NCI-H526 treated with DMSO at 0.1 percent for 48 hours (cell line): ENCODE measurements around the gene ANKRD2.

Experiments used
- DNase-seq: peaks from one replicate; lab custom pipeline; 2025; lab: John Stamatoyannopoulos, UW

ANKRD2 gene

DNA sequence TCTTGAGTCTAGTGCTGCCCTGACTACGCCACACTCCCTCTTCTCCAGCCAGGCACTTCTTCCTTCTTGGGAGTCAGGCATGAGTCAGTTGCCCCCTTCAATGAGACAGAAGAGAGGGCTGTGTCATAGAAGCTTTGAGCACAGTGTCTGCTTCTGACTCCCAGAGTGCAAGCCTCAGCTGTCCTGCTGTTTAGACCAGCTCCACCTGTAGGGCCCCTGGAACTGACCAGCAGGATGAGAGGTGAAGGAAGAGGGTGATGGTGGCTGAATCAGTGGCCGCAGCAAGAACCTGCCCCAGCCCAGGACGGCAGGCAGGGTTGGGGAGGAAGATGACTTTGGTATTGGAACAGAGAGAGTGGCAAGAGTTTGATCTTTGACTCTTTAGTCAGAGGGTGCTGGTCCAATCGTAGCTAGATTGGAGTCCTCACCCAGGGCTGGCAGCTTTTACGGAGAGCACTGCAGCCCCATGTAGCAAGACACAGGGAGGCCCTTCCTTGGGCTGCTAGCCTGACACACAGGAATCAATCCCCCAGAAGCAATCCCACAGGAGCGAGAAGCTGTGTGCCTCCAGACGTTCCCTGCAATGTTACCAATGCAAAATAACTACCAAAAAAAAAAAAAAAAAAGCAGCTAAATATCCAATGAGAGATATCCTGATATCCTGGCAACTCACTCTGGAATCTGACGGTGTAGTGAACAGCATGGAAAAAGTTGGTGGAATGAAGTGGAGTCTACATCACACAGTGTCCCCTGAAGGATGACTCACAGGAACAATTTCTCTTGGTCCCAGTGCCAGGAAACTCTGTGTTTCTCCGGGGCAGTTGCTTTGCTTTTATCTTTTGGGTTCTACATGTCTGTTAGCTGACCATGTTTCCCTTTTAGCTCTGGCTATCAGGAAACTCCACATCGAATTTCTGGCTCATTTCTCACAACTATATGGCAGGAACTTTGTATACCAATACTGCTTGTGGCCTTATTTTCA, 23.8 kb downstream of the ANKRD2 start:
- DNase-seq = no peak

DNA sequence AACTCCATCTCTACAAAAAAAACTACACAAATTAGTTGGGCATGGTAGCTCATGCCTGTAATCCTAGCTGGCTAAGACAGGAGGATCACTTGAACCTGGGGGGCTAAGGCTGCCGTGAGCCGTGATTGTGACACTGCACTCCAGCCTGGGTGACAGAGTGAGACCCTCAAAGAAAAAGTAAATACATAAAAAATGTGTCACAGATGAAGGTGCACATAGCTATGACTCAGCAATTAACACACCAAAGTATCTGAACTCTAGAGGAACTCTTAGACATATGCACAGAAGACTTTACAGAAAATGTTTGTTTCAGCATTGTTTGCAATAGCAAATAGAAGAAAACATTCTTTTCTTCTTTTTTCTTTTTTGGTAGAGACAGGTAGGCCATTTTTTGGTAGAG, 25.2 kb downstream of the ANKRD2 start:
- no peak for DNase-seq

DNA sequence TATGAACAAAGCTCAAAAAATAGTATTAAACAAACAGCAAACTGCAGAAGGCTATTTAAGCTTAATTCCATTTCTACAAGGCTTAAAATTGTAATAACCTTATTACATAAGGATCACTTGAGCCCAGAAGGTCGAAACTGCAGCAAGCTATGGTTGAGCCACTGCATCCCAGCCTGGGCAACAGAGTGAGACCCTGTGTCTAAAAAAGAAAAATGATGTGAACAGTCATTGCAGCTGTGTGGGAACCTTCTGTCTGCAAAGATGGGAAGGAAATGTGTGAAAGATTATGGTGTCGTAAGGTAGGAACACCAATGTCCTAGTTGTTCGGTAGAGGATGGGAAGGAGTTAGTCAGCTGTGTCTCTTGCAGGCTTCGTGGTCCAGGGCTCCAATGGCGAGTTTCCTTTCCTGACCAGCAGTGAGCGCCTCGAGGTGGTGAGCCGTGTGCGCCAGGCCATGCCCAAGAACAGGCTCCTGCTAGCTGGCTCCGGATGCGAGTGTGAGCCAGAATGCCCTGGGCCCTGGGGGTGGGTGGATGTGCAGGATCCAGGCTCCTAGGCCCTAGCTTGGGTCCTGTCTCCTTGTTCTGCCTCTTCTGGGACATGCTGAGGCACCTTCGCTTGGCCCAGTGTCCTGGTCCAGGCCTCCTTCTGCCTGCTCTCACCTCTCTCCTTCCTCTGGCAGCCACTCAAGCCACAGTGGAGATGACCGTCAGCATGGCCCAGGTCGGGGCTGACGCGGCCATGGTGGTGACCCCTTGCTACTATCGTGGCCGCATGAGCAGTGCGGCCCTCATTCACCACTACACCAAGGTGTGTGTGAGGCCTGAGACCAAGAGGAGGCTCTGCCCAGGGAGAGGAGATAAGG, 26.1 kb downstream of the ANKRD2 start:
- DNase-seq = no peak

DNA sequence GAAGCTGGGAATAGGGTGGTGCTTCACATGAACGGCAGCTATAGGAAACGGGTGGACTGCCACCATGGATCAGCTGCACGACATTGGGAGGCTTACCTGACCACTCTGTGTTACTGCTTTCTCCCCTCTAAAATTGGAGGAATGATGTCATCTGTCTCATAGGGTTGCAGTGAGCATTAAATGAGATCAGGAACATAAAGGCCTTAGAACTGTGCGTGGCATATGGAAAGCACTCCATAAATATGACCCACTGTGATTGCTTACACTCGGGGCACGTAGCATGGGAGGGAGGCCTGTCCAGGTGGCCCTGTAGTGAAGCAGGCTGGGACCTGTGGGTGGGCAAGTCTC, 26.7 kb downstream of the ANKRD2 start:
- no peak for DNase-seq

DNA sequence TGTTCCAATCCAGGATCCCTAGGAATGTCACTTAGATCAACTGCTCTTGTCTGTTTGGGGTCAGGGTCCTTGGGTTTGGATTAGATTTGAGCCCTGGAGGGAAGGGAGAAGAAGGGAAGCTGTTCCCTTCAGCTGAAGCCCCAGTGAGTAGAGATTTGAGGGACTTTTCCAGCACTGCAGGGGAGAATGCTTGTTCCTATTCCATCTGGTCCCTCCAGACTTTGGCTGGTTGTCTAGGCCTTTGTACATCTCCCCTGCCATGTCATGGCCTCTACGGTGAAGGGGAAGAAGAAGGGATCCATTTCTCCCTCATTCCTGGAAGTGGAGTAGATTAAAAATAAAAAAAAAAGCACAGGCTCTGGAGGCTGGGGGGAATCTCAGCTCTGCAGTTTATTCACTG, 28.0 kb downstream of the ANKRD2 start:
- DNase-seq = no peak

DNA sequence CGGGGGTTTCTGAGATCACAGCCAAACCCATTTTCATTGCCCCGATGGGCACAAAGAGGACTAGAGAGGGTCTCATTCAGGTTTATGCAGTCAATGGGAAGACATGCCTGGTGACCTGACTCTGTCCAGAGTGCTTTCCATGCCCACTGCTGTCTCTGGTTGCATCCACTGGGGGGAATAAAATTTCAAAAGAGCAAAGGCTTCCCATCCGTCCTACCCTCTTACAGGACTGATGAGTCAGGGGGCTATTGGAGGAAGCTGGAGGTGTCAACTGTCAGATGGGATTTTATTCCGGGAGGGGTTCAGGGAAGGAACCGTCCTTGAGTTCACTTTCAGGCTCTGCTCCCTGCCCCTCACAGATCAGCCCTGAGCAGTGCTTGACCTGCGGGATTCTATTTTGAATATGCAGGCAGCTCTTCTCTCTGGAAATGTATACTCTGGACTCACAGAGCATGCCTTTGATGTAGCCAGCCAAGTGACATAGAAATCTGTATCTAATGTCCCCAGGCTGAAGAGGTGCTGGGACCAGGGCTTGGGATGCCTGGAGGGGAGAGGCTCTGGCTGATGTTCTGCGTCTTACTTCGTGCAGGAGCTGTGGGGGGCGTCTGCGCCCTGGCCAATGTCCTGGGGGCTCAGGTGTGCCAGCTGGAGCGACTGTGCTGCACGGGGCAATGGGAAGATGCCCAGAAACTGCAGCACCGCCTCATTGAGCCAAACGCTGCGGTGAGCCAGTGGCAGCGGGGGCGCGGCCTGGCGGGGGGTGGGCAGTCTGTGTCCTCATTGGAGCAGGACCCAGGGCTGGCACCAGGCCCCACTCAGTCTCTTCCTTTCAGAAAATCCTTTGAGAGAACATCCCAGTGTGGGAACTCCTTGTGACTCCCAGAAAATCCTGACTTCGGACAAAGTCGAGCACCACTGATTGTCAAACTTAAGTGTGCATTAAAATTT, 29.0 kb downstream of the ANKRD2 start:
- DNase-seq = no peak

DNA sequence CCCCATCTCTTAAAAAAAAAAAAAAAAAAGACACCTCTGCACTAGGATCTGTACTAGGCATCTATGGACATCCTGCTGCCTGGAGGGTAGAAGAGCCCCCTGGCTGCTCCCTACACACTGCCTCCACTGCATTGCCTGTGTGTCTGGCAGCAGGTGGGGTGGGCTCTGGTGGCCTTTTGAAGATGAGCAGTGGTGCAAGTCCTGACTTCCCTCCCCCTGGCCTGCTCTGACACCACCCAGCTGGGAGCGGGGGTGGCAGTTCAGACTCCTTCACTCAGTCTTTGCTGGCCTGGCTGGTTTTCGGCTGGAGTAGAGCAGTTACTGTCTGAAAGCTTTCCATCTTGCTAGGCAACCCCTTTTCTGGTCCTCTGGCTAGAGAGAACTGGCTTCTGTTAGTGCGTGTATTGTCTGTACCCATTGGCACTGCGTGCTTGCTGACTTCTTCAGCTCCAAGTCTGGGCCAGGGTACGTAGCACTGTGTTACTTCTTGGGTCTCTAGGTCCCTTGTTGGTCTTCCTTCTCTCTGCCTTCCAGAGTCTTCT, 34.6 kb downstream of the ANKRD2 start:
- no peak for DNase-seq

DNA sequence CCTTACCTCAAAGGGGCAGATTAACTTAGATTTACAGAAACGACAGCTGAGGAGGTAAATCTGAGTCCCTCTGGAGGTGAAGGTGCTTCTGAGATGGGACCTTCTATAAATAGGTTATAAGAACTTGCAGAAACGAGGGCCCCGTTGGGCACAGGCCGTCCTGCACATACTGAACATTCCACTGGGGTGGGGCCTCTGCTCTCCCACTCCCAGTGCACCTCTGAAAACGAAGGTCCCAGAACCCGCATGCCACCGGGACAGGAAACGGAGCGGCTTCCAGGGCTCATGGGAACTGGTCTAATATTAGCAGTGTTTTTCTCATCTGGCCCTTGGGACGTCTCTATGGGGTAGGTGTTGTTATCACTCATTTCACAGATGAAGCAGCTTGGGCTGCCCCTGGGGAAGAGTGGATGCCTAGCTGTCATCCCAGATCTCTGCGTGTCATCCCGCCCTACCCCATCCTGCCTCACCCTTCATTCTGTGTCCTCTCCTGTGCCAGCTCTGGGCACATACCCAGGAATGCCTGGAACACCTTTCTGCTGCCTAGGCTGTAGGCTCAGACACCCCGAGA, 36.5 kb downstream of the ANKRD2 start:
- DNase-seq = no peak

DNA sequence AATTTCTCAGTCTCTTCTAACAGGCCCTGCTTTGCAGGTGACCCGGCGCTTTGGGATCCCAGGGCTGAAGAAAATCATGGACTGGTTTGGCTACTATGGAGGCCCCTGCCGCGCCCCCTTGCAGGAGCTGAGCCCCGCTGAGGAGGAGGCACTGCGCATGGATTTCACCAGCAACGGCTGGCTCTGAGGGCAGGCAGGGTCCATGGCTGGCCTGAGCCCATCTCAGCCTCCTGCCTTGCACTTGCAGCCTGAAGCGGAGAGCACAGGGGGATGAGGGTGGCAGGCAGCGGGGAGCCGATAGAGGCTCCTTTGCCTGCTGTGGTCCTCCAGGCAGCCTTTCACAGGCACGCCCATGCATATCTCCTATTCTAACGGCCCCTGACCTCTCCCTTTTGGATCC, 38.9 kb downstream of the ANKRD2 start:
- DNase-seq = no peak

DNA sequence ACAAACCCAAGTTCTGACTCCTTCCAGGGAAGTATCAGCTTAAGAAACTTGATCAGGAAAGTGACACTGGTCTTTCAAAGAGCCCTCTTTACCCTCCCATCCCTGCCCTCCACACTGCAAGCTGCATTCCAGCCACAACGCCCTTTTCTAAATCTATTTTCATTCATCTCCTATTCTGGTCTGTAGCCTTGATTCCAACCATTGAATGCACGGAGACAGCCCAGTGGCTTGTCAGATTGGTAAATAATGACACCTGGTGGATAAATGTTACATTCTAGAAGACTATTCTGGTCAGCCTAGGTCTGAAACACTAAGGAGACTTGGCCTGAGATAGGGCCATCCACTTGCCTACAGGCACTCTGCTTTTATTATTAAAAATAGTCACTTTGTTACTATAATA, 39.8 kb downstream of the ANKRD2 start:
- no peak for DNase-seq

DNA sequence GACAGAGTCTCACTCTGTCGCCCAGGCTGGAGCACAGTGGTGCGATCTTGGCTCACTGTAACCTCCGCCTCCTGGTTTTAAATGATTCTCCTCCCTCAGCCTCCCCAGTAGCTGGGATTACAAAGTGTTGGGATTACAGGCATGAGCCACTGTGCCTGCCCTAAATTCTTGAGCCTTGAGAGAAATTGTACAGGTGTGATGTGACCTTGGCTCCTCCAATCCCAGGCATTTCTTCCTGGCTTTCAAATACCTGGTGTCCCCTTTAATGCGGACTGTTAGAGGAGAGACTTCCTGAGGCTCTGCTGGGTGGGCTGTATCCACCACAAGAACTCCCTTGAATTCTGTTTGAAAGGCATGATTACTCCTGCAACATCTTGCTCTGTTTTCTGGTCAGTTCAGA, 45.7 kb downstream of the ANKRD2 start:
- DNase-seq = no peak

DNA sequence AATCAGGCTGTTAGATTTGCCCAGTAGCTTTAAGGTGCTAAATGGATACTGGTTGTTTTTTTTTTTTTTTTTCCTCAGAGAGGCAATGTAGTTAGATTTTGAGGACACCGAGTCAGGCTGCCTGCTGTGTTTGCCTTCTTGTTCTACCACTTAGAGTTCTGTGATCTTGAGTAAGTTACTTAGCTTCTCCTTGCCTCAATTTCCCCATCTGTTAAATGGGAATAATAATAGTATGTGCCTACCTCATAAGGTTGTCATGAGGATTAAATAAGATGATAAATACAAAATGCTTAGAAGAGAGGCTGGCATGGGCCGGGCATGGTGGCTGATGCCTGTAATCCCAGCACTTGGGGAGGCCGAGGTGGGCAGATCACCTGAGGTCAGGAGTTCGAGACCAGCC, 46.2 kb downstream of the ANKRD2 start:
- no peak for DNase-seq

DNA sequence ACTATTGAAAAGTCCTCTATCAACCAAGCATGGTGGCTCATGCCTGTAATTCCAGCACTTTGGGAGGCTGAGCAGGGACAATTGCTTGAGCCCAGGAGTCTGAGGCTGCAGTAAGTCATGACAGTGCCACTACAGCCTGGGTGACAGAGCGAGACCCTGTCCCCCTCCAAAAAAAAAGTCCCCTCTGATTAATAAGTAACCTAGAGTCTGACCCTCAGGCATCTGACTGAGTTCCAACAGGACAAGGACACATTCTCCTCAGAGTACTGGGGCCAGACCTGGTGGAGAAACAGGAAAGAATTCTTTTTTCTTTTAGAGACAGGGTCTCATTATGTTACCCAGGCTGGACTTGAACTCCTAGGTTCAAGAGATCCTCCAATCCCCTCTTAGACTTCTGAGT, 50.7 kb downstream of the ANKRD2 start:
- no peak for DNase-seq

DNA sequence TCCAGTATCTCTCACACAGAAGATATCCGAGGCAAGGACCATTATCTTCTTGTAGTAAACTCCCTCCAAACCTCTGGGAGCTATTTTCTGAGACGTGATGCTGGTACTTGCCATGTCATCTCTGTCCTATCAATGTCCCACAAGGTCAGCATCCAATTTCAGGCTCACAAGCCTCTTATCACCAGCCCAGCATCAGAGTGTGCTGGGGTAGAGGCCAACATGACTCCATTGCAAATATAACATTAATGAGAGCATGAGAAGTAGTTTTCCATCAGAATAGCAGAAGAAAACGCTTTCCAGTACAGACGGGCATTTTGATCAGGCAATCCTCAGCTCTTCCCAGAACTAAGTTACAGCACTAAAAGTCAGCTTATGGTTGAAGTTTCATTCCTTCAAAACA, 55.2 kb downstream of the ANKRD2 start:
- no peak for DNase-seq

DNA sequence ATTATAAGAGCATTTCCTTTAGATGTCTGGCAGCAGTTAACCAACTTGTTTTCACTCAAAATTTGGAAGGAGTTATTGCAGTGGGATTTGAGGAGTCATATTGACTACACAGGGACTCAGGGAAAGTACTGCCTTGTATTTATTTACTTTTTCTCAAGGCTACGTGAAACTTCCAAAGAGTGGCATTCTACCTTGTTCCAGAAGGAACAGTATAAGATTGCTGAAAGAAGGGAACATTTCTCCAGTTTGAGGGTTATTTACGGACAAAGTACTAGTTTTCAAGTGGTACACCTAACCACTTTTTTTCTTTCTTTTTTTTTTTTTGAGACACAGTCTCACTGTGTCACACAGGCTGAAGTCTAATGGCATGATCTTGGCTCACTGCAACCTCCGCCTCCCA, 55.6 kb downstream of the ANKRD2 start:
- DNase-seq = no peak

DNA sequence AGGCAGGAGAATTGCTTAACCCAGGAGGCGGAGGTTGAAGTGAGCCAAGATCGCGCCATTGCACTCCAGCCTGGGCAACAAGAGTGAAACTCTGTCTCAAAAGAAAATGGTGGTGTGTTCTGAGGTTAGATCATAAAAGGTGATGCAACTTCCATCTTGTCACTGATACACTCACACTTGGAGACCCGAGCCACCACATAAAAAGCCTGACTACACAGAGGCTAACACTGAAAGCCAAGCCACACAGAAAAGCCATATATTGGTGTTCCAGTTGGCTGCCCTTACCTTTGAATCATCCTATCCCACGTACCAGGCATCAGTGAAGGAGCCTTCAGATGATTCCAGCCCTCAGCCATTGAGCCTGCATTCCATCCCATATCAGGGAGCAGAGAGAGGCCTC, 56.7 kb downstream of the ANKRD2 start:
- DNase-seq = no peak

DNA sequence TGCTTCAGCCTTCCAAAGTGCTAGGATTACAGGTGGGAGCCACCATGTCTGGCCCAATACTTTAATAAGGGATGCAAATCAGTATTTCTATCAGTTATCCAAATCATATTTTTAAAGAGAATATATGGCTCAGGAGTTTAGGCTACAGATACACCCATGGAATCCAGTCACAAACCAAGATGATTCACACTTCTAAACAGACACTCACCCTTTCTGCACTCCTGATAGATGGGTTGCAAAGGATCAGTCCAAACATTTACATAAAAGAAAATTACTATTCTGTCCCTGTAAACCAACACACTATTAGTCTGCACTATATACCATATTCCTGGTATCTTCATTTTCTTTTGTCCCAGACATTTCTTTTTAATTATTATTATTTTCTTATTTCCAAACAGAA, 58.5 kb downstream of the ANKRD2 start:
- no peak for DNase-seq

DNA sequence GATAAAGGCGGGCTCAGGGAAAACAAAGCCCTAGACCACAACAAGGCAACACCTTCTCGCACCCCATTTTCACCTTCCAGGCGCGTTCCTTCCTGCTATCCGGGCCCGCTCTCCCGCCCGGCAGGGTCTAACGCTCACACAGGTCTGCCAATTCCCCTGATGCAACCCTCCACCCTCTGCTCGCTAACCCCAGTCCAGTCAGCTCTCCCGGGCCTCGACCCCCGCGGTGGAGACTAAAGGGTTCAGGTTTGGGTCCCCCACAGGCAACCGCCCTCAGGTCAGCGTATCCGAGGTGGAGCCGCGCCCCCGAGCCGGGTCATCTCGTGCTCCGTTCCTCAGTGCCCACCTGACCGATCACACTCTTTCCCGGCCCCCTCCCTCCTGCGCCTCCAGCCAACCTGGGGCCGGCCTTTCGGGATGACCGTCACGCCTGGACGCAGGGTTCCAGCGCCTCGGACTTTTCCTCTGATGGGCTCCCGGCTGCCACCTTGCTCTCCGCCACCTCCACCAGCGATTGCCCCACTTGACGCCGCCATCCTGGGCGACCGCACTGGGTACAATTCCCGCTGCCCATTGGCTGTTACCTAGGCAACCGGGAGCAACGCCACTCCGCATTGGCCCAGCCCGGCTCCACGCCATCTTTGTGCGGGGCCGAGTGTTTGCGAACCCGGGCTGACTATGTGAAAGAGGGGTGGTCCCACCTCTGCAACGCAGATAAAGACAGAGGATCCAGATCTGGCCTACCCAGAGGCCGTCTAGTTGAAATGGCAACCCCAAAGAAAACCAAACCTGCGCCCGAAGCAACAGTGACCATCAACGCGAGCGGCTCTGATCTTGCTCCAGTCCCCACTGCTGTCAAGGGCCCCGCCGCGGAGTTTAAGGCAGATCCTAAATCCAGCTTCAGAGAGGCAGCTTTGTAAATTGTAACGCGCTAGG, 60.6 kb downstream of the ANKRD2 start, which contains the start of gene MORN4:
Gene MORN4 (minus strand): TSS at position 552 of the 936 bp plus-strand sequence. CDS start 13,847 bp downstream, outside the sequence.
- DNase-seq = peak; percentile 70
